ENCODE results near the gene PLCH1. TPM values are rescaled to one million over a fixed set of nuclear protein-coding genes. Genes with fewer than 3 reads are reported as not detected.

PLCH1 gene
- total RNA-seq, 1 donor from 2014 or later, result 3.1 TPM

DNA sequence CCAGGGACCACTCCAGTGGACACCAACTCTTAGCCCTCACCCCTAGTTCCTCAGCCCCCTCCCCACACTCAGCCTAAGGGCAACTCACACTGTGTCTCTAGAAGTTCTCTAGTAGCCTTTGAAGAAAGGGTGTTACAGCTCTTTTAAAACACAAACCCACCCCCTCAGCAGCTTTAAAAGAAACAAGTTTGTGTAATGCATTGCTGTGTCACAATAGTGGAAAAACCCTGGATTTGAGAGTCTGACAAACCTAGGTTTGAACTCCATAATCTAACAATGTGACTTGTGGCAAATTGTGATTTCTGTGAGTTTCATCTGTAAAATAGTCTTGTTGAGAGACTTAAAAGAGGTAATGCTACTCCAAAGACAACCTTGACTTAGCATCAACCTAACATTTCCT, 54.0 kb downstream of the PLCH1 start:
- DNase-seq (ENCODE audit: low read depth), result peak; percentile 10
- TF ChIP-seq, protein P1, sequence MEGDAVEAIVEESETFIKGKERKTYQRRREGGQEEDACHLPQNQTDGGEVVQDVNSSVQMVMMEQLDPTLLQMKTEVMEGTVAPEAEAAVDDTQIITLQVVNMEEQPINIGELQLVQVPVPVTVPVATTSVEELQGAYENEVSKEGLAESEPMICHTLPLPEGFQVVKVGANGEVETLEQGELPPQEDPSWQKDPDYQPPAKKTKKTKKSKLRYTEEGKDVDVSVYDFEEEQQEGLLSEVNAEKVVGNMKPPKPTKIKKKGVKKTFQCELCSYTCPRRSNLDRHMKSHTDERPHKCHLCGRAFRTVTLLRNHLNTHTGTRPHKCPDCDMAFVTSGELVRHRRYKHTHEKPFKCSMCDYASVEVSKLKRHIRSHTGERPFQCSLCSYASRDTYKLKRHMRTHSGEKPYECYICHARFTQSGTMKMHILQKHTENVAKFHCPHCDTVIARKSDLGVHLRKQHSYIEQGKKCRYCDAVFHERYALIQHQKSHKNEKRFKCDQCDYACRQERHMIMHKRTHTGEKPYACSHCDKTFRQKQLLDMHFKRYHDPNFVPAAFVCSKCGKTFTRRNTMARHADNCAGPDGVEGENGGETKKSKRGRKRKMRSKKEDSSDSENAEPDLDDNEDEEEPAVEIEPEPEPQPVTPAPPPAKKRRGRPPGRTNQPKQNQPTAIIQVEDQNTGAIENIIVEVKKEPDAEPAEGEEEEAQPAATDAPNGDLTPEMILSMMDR (conservative IDR thresholded peaks at IDR 0.05; ENCODE audit: low read depth, low read length), result no peak
- no peak overlapping the region for H3K4me3 ChIP-seq (ENCODE audit: low read depth, low read length)

DNA sequence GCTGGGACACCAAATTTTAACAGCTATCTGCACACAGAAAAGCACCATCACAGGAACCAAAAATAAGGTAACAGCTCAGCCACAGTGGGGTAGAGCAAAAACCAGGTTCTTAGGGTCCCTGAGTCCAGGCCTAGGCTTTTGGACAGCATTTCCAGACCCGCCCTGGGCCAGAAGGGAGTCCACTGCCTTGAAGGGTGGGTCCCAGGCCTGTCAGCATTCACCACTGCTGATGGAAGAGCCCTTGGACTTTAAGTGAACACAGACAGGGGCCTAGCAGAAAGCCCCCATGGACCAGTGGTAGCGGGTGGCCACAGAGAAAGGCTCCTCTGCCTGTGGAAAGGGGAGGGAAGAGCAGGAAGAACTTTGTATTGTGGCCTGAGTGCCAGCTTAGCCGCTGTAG, 56.4 kb downstream of the PLCH1 start:
- no peak overlapping the region for H3K4me3 ChIP-seq (ENCODE audit: low read depth, low read length)
- TF ChIP-seq, protein P1 (conservative IDR thresholded peaks at IDR 0.05; ENCODE audit: low read depth, low read length), result no peak
- DNase-seq (ENCODE audit: low read depth), result no peak

- DNase-seq (ENCODE audit: low read depth), result no peak
- no peak overlapping the region for H3K4me3 ChIP-seq (ENCODE audit: low read depth, low read length)
- TF ChIP-seq, protein P1 (conservative IDR thresholded peaks at IDR 0.05; ENCODE audit: low read depth, low read length), result no peak
Measured at GRCh38 chr3:155683344-155683720, 61.5 kb downstream of the PLCH1 start.

DNA sequence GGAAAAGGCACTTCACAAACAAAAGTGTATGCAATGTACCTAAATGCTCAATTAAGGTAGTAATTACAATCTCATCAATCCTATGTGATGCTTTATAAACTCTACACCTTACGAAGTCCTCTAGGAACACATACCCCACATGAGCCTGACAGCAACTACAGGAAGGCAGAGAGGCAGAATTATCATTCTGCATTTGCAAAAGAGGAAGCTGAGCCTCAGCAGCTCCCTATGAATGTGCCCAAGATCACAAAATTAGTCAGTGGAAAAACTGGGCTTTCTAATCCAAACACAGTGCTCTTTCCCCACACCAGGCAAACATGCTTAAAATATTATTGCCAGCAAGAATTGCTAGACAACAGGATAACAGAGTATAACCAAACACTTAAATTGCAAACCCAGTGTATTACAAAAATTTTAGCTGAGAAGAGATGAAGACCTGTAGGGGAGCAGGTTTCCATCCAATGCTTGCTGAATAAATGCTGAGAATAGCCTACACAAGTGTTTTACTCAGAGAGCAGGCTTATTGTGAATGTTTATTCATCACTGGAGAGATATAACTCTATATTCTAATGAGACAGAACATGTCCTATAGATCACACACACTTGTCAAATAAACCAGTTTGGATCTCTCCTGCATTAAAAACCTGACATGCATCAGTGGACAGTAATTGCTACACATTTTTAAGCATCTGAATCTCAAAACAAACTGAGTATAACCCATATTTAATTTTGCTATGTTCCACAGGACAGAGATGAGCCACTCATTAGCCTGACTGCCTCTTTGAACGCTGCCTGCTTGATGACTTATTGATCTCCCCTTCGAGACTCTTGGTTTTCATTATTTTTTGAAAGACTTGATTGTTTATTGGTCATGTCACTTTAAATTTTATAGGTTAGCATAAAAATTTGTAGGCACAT, 62.2 kb downstream of the PLCH1 start:
- no peak for DNase-seq (ENCODE audit: low read depth)
- H3K4me3 ChIP-seq (ENCODE audit: low read depth, low read length), result no peak overlapping the region
- TF ChIP-seq, protein P1 (conservative IDR thresholded peaks at IDR 0.05; ENCODE audit: low read depth, low read length), result no peak

DNA sequence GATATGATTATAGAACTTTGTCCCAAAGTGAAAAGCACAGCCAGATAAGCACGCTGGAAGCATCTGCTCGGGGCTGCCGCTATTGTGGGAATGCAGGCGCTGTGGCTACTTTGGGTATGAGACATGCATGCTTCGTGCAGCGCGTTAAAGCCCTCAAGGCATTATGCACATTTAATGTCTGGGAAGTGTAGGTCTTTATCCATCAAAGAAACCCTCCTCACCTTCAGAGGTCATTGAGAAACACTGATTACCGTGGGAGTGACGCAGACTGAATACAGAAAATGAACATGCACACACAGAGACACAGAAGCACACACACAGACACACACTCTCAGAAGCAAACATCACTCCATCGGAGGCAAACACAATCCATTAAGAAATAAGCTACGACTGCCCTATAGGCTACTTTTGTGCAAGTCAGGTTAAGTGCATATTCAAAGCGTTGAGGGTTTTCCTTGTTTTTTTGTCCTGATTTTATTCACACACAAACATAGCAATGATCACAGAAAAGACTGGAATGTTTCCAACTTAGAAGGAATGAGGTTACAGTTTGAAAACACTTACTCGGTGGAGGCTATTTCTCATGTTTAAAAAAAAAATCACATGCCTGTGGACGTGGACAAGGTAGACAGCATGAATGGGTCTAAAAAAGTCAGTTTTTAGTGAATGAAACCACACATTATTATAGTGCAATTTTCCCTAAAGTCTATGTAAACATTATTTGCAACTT, 68.5 kb downstream of the PLCH1 start:
- DNase-seq (ENCODE audit: low read depth), result peak; percentile 25
- TF ChIP-seq, protein P1 (conservative IDR thresholded peaks at IDR 0.05; ENCODE audit: low read depth, low read length), result peak; percentile 8
- peak overlapping the region; percentile 58 for H3K4me3 ChIP-seq (ENCODE audit: low read depth, low read length)

- no peak for DNase-seq (ENCODE audit: low read depth)
- H3K4me3 ChIP-seq (ENCODE audit: low read depth, low read length), result no peak overlapping the region
- TF ChIP-seq, protein P1 (conservative IDR thresholded peaks at IDR 0.05; ENCODE audit: low read depth, low read length), result no peak
Measured at GRCh38 chr3:155675094-155675493, 69.8 kb downstream of the PLCH1 start.
